ENCODE results near the gene RGS7. TPM values are rescaled to one million over a fixed set of nuclear protein-coding genes. Genes with fewer than 3 reads are reported as not detected.

RGS7 gene
- total RNA-seq, 1 experiment from 2014 or later, result not detected

DNA sequence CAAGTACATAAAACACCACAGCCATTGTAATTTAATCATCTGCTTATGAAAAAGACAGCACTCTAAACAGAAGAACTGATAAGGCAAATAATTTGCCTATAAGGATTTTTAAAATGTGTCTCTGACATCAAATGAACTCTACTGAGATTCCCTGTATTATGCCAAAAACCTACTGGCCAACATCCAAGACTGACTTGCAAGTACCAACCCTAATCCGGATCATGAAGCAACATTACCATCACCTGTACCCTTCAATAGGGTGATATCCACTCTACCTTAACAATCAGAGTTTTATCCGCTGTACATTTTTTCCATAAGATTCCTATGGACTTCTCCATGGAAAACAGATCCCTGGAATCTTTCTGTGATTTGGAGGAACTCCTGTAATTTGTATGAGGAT, 4.6 kb downstream of the RGS7 start:
- H4K20me1 ChIP-seq (ENCODE audit: insufficient read depth, low read depth, low read length), result no peaks in the 10 kb centered on the region

DNA sequence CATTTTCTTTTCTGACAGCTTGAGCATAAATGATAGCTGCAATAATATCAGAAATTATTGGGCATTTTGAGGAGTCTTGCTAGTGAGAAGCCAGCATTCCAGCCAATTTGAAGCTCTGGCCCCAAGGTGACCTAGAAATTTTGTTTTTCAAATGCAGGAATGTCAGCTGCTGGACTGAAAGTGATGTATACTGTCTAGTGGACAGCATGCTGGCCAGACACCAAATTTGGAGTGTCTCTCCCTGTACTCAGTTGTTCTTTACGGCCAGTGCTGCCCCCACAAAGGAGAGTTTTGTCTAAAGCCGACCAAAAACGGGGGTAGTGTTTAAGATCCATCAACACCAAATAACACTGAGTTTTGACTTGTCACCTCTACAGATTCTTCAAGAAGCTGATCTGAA, 5.2 kb downstream of the RGS7 start:
- H3K4me1 ChIP-seq (ENCODE audit: low read length), result peaks cover 4% of the 10 kb centered on the region
- no peak overlapping the region for H2AFZ ChIP-seq (ENCODE audit: low read length)
- H3K4me2 ChIP-seq (ENCODE audit: low read depth, low read length, poor library complexity, severe bottlenecking), result no peak overlapping the region
- H3K79me2 ChIP-seq (ENCODE audit: low read length), result no peaks in the 10 kb centered on the region
- DNase-seq, result no peak
- H3K9me3 ChIP-seq (ENCODE audit: low read length), result no peaks in the 10 kb centered on the region
- H4K20me1 ChIP-seq (ENCODE audit: insufficient read depth, low read depth, low read length), result no peaks in the 10 kb centered on the region
- no peaks in the 10 kb centered on the region for H3K36me3 ChIP-seq (ENCODE audit: insufficient read depth, low read length)
- H3K27ac ChIP-seq (ENCODE audit: low read length), result no peak overlapping the region
- H3K9me2 ChIP-seq (replicated peaks; ENCODE audit: insufficient read depth, low read length), result no peaks in the 10 kb centered on the region
- no peak overlapping the region for H3K9ac ChIP-seq (ENCODE audit: low read length)
- H3K4me3 ChIP-seq (ENCODE audit: low read length), result no peak overlapping the region
- H3K27me3 ChIP-seq (ENCODE audit: low read length), result no peaks in the 10 kb centered on the region

More for the DNA sequence above, 4.6 kb downstream of the RGS7 start:
- no peaks in the 10 kb centered on the region for H3K9me2 ChIP-seq (replicated peaks; ENCODE audit: insufficient read depth, low read length)
- DNase-seq, result no peak
- no peak overlapping the region for H3K27ac ChIP-seq (ENCODE audit: low read length)
- no peak overlapping the region for H3K4me2 ChIP-seq (ENCODE audit: low read depth, low read length, poor library complexity, severe bottlenecking)
- no peaks in the 10 kb centered on the region for H3K27me3 ChIP-seq (ENCODE audit: low read length)
- no peaks in the 10 kb centered on the region for H3K36me3 ChIP-seq (ENCODE audit: insufficient read depth, low read length)
- no peaks in the 10 kb centered on the region for H3K9me3 ChIP-seq (ENCODE audit: low read length)
- H3K9ac ChIP-seq (ENCODE audit: low read length), result no peak overlapping the region
- H3K4me1 ChIP-seq (ENCODE audit: low read length), result peaks cover 7% of the 10 kb centered on the region
- H2AFZ ChIP-seq (ENCODE audit: low read length), result no peak overlapping the region
- H3K4me3 ChIP-seq (ENCODE audit: low read length), result no peak overlapping the region
- no peaks in the 10 kb centered on the region for H3K79me2 ChIP-seq (ENCODE audit: low read length)

DNA sequence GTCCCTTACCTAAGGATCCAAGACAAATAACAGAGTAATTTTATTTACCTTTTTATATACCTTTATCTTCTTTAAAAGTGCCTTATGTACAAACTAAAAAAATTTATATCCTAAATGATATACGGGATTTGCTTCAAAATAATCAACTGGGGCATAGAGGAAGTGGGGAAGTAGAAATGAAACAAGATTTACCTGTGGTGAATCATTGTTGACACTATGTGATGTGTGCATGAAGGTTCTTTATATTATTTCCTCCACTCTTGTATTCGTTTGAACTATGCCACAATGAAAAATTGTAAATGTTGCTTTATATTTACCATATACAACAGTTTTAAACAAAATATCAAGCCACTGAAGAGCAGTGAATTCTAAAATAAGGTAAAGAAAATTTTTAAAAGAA, 13.0 kb downstream of the RGS7 start:
- Histone ChIP-seq H4K20me1 (ENCODE audit: insufficient read depth, low read depth, low read length) (no peaks in the 10 kb centered on the region), H3K27ac (ENCODE audit: low read length) (no peak overlapping the region), H3K4me2 (ENCODE audit: low read depth, low read length, poor library complexity, severe bottlenecking) (no peak overlapping the region), H3K9me3 (ENCODE audit: low read length) (no peaks in the 10 kb centered on the region), H2AFZ (ENCODE audit: low read length) (no peak overlapping the region), H3K79me2 (ENCODE audit: low read length) (no peaks in the 10 kb centered on the region), H3K4me1 (ENCODE audit: low read length) (no peaks in the 10 kb centered on the region), H3K9ac (ENCODE audit: low read length) (no peak overlapping the region), H3K36me3 (ENCODE audit: insufficient read depth, low read length) (no peaks in the 10 kb centered on the region), H3K4me3 (ENCODE audit: low read length) (no peak overlapping the region), H3K9me2 (replicated peaks; ENCODE audit: insufficient read depth, low read length) (no peaks in the 10 kb centered on the region), H3K27me3 (ENCODE audit: low read length) (no peaks in the 10 kb centered on the region)
- DNase-seq, result no peak

DNA sequence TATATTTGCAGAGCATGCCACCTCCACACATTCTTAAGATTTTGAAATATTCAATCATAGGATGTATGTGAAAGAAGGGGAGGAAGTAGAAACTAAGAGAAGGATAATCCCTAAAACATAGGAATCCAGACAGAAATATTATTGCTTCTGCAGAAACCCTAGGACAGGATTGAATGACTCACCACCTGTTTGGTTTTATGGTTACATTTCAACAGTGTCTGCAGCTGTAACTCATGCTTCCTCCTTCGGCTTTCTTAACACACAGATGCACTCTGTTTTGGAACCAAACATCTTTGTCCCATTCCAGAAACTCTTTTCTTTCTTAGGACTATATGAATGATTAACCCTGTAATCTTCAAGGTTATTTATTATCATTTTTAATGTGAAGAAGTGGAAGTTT, 20.7 kb downstream of the RGS7 start:
- no peak overlapping the region for H3K9ac ChIP-seq (ENCODE audit: low read length)
- no peaks in the 10 kb centered on the region for H3K9me2 ChIP-seq (replicated peaks; ENCODE audit: insufficient read depth, low read length)
- H3K4me3 ChIP-seq (ENCODE audit: low read length), result no peak overlapping the region
- no peaks in the 10 kb centered on the region for H3K9me3 ChIP-seq (ENCODE audit: low read length)
- DNase-seq, result no peak
- no peaks in the 10 kb centered on the region for H3K36me3 ChIP-seq (ENCODE audit: insufficient read depth, low read length)
- H3K4me2 ChIP-seq (ENCODE audit: low read depth, low read length, poor library complexity, severe bottlenecking), result no peak overlapping the region
- no peaks in the 10 kb centered on the region for H3K27me3 ChIP-seq (ENCODE audit: low read length)
- no peaks in the 10 kb centered on the region for H4K20me1 ChIP-seq (ENCODE audit: insufficient read depth, low read depth, low read length)
- H3K79me2 ChIP-seq (ENCODE audit: low read length), result no peaks in the 10 kb centered on the region
- H2AFZ ChIP-seq (ENCODE audit: low read length), result no peak overlapping the region
- no peak overlapping the region for H3K27ac ChIP-seq (ENCODE audit: low read length)
- H3K4me1 ChIP-seq (ENCODE audit: low read length), result no peaks in the 10 kb centered on the region

DNA sequence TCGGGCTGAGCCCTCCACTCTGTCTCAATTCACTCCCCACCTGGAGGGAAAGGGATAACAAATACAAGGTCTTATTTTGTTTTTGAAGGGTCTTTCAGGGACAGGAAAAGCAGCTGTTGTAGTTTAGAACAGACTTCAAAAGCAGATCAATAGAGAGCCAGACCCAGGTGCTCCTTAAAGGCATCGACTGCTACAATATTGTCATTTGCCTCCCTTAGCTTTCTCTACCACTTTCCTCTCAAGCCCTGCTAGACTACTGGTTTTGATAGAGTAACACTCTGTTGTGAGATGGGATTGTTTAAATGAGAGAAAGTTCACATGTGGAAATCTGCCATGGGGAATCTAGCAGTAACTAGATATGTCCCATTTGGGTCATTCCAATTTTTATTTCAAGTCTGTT, 24.0 kb downstream of the RGS7 start:
- H3K36me3 ChIP-seq (ENCODE audit: insufficient read depth, low read length), result no peaks in the 10 kb centered on the region
- H3K9me3 ChIP-seq (ENCODE audit: low read length), result no peaks in the 10 kb centered on the region
- no peaks in the 10 kb centered on the region for H3K4me1 ChIP-seq (ENCODE audit: low read length)
- H3K27ac ChIP-seq (ENCODE audit: low read length), result no peak overlapping the region
- H3K4me2 ChIP-seq (ENCODE audit: low read depth, low read length, poor library complexity, severe bottlenecking), result no peak overlapping the region
- no peaks in the 10 kb centered on the region for H3K27me3 ChIP-seq (ENCODE audit: low read length)
- H3K9me2 ChIP-seq (replicated peaks; ENCODE audit: insufficient read depth, low read length), result no peaks in the 10 kb centered on the region
- DNase-seq, result no peak
- no peak overlapping the region for H2AFZ ChIP-seq (ENCODE audit: low read length)
- no peaks in the 10 kb centered on the region for H4K20me1 ChIP-seq (ENCODE audit: insufficient read depth, low read depth, low read length)
- H3K9ac ChIP-seq (ENCODE audit: low read length), result no peak overlapping the region
- no peaks in the 10 kb centered on the region for H3K79me2 ChIP-seq (ENCODE audit: low read length)
- no peak overlapping the region for H3K4me3 ChIP-seq (ENCODE audit: low read length)

DNA sequence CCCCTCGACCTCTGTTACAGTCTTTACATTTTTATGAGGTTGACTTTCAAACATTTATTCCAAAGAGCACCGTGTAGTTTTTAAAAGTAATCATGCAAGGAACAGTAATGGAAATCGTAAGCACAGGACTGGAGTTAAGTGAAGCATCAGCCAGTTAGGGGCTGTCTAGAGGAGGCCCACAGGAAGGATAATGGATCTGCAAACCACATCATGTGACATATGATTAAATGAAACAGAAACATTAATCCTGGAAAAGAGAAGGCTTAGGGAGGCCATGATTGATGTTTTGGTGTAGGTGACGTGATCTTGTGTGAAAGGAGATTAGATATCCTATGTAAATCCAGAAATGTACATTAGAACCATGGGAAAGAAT, 25.0 kb downstream of the RGS7 start:
- DNase-seq, result no peak
- H2AFZ ChIP-seq (ENCODE audit: low read length), result no peak overlapping the region
- no peak overlapping the region for H3K9ac ChIP-seq (ENCODE audit: low read length)
- H4K20me1 ChIP-seq (ENCODE audit: insufficient read depth, low read depth, low read length), result no peaks in the 10 kb centered on the region
- H3K4me1 ChIP-seq (ENCODE audit: low read length), result no peaks in the 10 kb centered on the region
- H3K9me2 ChIP-seq (replicated peaks; ENCODE audit: insufficient read depth, low read length), result no peaks in the 10 kb centered on the region
- no peaks in the 10 kb centered on the region for H3K36me3 ChIP-seq (ENCODE audit: insufficient read depth, low read length)
- no peak overlapping the region for H3K4me2 ChIP-seq (ENCODE audit: low read depth, low read length, poor library complexity, severe bottlenecking)
- no peak overlapping the region for H3K4me3 ChIP-seq (ENCODE audit: low read length)
- H3K79me2 ChIP-seq (ENCODE audit: low read length), result no peaks in the 10 kb centered on the region
- H3K9me3 ChIP-seq (ENCODE audit: low read length), result no peaks in the 10 kb centered on the region
- H3K27ac ChIP-seq (ENCODE audit: low read length), result no peak overlapping the region
- H3K27me3 ChIP-seq (ENCODE audit: low read length), result no peaks in the 10 kb centered on the region

DNA sequence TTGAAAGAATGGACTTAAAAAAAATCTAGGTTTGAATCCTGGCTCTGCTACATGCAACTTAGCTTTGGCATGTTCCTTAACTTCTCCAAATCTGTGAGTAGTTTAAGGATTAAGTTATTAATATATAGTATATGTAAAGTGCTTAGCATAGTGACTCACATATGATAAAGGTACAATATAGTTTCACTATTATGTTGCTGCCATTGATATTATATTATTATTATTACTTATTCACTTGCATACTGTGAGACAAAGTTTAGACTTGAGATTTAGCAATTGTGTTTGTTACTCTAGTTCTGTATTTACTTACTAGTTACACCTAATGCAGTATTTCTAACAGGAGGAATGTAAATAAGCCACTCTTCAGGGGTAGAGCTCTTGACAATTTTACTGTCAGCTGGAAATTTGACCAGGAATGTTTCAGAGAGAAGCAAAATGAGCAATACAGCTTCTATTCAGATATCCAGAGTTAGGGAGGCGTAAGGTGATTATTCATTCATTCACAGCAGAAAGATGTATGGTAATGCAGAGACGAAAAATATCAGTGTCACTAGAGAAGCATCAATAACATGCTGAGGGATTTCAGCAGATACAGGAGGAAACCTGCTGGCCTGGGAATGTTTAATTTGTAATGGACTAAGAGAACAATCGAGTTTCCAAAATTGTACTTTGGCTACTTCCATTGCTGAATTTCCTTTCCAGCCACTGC, 25.5 kb downstream of the RGS7 start:
- H3K79me2 ChIP-seq (ENCODE audit: low read length), result no peaks in the 10 kb centered on the region
- no peak overlapping the region for H3K9ac ChIP-seq (ENCODE audit: low read length)
- no peaks in the 10 kb centered on the region for H3K36me3 ChIP-seq (ENCODE audit: insufficient read depth, low read length)
- no peaks in the 10 kb centered on the region for H3K4me1 ChIP-seq (ENCODE audit: low read length)
- no peak overlapping the region for H3K4me2 ChIP-seq (ENCODE audit: low read depth, low read length, poor library complexity, severe bottlenecking)
- H3K4me3 ChIP-seq (ENCODE audit: low read length), result no peak overlapping the region
- H3K9me2 ChIP-seq (replicated peaks; ENCODE audit: insufficient read depth, low read length), result no peaks in the 10 kb centered on the region
- H3K9me3 ChIP-seq (ENCODE audit: low read length), result no peaks in the 10 kb centered on the region
- H4K20me1 ChIP-seq (ENCODE audit: insufficient read depth, low read depth, low read length), result no peaks in the 10 kb centered on the region
- no peak overlapping the region for H3K27ac ChIP-seq (ENCODE audit: low read length)
- DNase-seq, result no peak
- H2AFZ ChIP-seq (ENCODE audit: low read length), result no peak overlapping the region
- H3K27me3 ChIP-seq (ENCODE audit: low read length), result no peaks in the 10 kb centered on the region

DNA sequence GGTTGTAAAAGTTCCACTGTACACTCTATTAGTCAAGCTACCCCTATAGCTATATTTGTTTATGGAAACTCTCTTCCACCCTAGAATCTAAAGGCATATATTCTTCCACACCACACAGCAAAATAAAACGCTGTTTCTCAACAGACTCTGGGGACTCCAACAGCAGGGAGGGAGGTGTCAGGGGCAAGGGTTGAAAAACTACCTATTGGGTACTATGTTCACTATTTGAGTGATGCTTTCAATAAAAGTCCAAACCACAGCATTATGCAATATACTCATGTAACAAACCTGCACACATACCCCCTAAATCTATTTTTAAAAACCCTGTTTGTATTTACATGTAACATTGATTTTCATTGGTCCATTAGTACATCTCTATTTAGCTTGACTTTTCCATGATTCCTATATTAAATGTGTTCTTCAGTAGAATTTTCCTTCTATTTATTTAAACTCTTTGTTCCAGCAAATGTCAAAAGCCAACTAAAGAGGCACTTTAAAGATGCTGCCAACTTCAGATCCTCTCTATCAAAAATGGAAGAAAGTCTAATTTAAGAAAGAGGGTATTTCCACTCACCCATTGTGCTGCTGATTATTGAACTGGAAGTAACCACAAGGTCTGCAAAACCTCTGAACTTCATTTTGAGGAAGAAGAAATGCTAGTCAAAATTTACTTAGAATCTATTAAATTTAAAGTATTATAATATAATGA, 26.2 kb downstream of the RGS7 start:
- DNase-seq, result no peak
- H3K36me3 ChIP-seq (ENCODE audit: insufficient read depth, low read length), result no peaks in the 10 kb centered on the region
- H3K4me3 ChIP-seq (ENCODE audit: low read length), result no peak overlapping the region
- no peak overlapping the region for H2AFZ ChIP-seq (ENCODE audit: low read length)
- no peaks in the 10 kb centered on the region for H4K20me1 ChIP-seq (ENCODE audit: insufficient read depth, low read depth, low read length)
- H3K9ac ChIP-seq (ENCODE audit: low read length), result no peak overlapping the region
- no peak overlapping the region for H3K4me2 ChIP-seq (ENCODE audit: low read depth, low read length, poor library complexity, severe bottlenecking)
- H3K9me2 ChIP-seq (replicated peaks; ENCODE audit: insufficient read depth, low read length), result no peaks in the 10 kb centered on the region
- H3K79me2 ChIP-seq (ENCODE audit: low read length), result no peaks in the 10 kb centered on the region
- H3K9me3 ChIP-seq (ENCODE audit: low read length), result no peaks in the 10 kb centered on the region
- H3K27ac ChIP-seq (ENCODE audit: low read length), result no peak overlapping the region
- no peaks in the 10 kb centered on the region for H3K4me1 ChIP-seq (ENCODE audit: low read length)
- no peaks in the 10 kb centered on the region for H3K27me3 ChIP-seq (ENCODE audit: low read length)
